HEK293 (cell line): ENCODE data around the gene CMBL.
A peak's percentile ranks its signal among the peaks of the same experiment; 100 is the strongest.

ENCODE experiments used
- AEBP2 ChIP-seq: fragments of 450-650 bp; formaldehyde crosslinking; IDR thresholded peaks from 2 replicates; pipeline ENCODE4 v1.5.1; 2016; ENCODE audit warnings: missing biosample characterization, missing genetic modification characterization, borderline replicate concordance
- ATF2 ChIP-seq: fragments of 450-650 bp; formaldehyde crosslinking; IDR thresholded peaks from 2 replicates; pipeline ENCODE4 v1.5.1; 2016; ENCODE audit warnings: missing biosample characterization, missing genetic modification characterization, low read depth
- BCL11A ChIP-seq: fragments of 450-650 bp; formaldehyde crosslinking; IDR thresholded peaks from 2 replicates; pipeline ENCODE4 v1.5.1; 2016; ENCODE audit warnings: low read depth, missing biosample characterization, missing genetic modification characterization
- BCL11B ChIP-seq: fragments of 450-650 bp; formaldehyde crosslinking; IDR thresholded peaks from 2 replicates; pipeline ENCODE4 v1.5.1; 2016; ENCODE audit warnings: low read depth, missing biosample characterization, missing genetic modification characterization
- ELK4 ChIP-seq: IDR thresholded peaks from 2 replicates; pipeline ENCODE4 v1.6.1; 2011; ENCODE audit warnings: mild to moderate bottlenecking, low read depth, low read length, borderline replicate concordance
- FEZF1 ChIP-seq: fragments of 450-650 bp; formaldehyde crosslinking; IDR thresholded peaks from 2 replicates; pipeline ENCODE4 v1.5.1; 2016; ENCODE audit warnings: missing biosample characterization, missing genetic modification characterization
- INSM2 ChIP-seq: fragments of 450-650 bp; formaldehyde crosslinking; IDR thresholded peaks from 2 replicates; pipeline ENCODE4 v1.5.1; 2016; ENCODE audit warnings: missing biosample characterization, missing genetic modification characterization
- RBAK ChIP-seq: fragments of 450-650 bp; formaldehyde crosslinking; IDR thresholded peaks from 2 replicates; pipeline ENCODE4 v1.5.1; 2016; ENCODE audit warnings: missing biosample characterization, missing genetic modification characterization
- REPIN1 ChIP-seq: fragments of 450-650 bp; formaldehyde crosslinking; IDR thresholded peaks from 2 replicates; pipeline ENCODE4 v1.5.1; 2017; ENCODE audit warnings: missing biosample characterization, missing genetic modification characterization, low read depth
- REST ChIP-seq: fragments of 450-650 bp; formaldehyde crosslinking; IDR thresholded peaks from 2 replicates; pipeline ENCODE4 v1.5.1; 2016; ENCODE audit warnings: missing biosample characterization, missing genetic modification characterization
- SCRT1 ChIP-seq: fragments of 450-650 bp; formaldehyde crosslinking; IDR thresholded peaks from 2 replicates; pipeline ENCODE4 v1.5.1; 2016; ENCODE audit warnings: missing biosample characterization, missing genetic modification characterization, borderline replicate concordance
- SETDB1 ChIP-seq: IDR thresholded peaks from one replicate; pipeline ENCODE4 v1.6.1; 2017; ENCODE audit warnings: mild to moderate bottlenecking, low read length, moderate library complexity, mixed read lengths; ENCODE audit not compliant: insufficient read length
- WT1 ChIP-seq: fragments of 450-650 bp; formaldehyde crosslinking; IDR thresholded peaks from 2 replicates; pipeline ENCODE4 v1.5.1; 2016; ENCODE audit warnings: missing biosample characterization, missing genetic modification characterization
- YY1 ChIP-seq: fragments of 450-650 bp; formaldehyde crosslinking; IDR thresholded peaks from 2 replicates; pipeline ENCODE4 v1.5.1; 2018; ENCODE audit warnings: missing biosample characterization, missing genetic modification characterization
- ZBTB17 ChIP-seq: fragments of 450-650 bp; formaldehyde crosslinking; IDR thresholded peaks from 2 replicates; pipeline ENCODE4 v1.5.1; 2016; ENCODE audit warnings: missing biosample characterization, missing genetic modification characterization
- ZBTB48 ChIP-seq: fragments of 450-650 bp; formaldehyde crosslinking; IDR thresholded peaks from 2 replicates; pipeline ENCODE4 v1.5.1; 2016; ENCODE audit warnings: missing biosample characterization, missing genetic modification characterization
- ZNF10 ChIP-seq: fragments of 450-650 bp; formaldehyde crosslinking; IDR thresholded peaks from 2 replicates; pipeline ENCODE4 v1.5.1; 2017; ENCODE audit warnings: missing biosample characterization, missing genetic modification characterization
- ZNF112 ChIP-seq: fragments of 450-650 bp; formaldehyde crosslinking; IDR thresholded peaks from 2 replicates; pipeline ENCODE4 v1.5.0; 2017; ENCODE audit warnings: missing biosample characterization, missing genetic modification characterization
- ZNF169 ChIP-seq: fragments of 450-650 bp; formaldehyde crosslinking; IDR thresholded peaks from 2 replicates; pipeline ENCODE4 v1.5.1; 2016; ENCODE audit warnings: missing biosample characterization, missing genetic modification characterization
- ZNF175 ChIP-seq: fragments of 450-650 bp; formaldehyde crosslinking; IDR thresholded peaks from 2 replicates; pipeline ENCODE4 v1.5.1; 2016; ENCODE audit warnings: missing biosample characterization, missing genetic modification characterization
- ZNF211 ChIP-seq: fragments of 450-650 bp; formaldehyde crosslinking; IDR thresholded peaks from 2 replicates; pipeline ENCODE4 v1.5.1; 2016; ENCODE audit warnings: low read depth, missing biosample characterization, missing genetic modification characterization
- ZNF239 ChIP-seq: fragments of 450-650 bp; formaldehyde crosslinking; IDR thresholded peaks from 2 replicates; pipeline ENCODE4 v1.5.1; 2016; ENCODE audit warnings: missing biosample characterization, missing genetic modification characterization
- ZNF292 ChIP-seq: fragments of 450-650 bp; formaldehyde crosslinking; IDR thresholded peaks from 2 replicates; pipeline ENCODE4 v1.5.1; 2016; ENCODE audit warnings: low read depth, missing biosample characterization, missing genetic modification characterization, borderline replicate concordance
- ZNF473 ChIP-seq: fragments of 450-650 bp; formaldehyde crosslinking; IDR thresholded peaks from 2 replicates; pipeline ENCODE4 v1.5.1; 2017; ENCODE audit warnings: missing biosample characterization, missing genetic modification characterization
- ZNF48 ChIP-seq: fragments of 450-650 bp; formaldehyde crosslinking; IDR thresholded peaks from 2 replicates; pipeline ENCODE4 v1.5.1; 2016; ENCODE audit warnings: missing biosample characterization, missing genetic modification characterization
- ZNF549 ChIP-seq: fragments of 450-650 bp; IDR thresholded peaks from 2 replicates; pipeline ENCODE4 v1.5.1; 2018; ENCODE audit warnings: missing biosample characterization, missing genetic modification characterization, mild to moderate bottlenecking, inconsistent platforms, moderate library complexity
- ZNF555 ChIP-seq: fragments of 450-650 bp; formaldehyde crosslinking; conservative IDR thresholded peaks from 2 replicates; pipeline ENCODE4 v1.5.1; 2017; ENCODE audit warnings: missing biosample characterization, mild to moderate bottlenecking, missing genetic modification characterization, inconsistent platforms
- ZNF561 ChIP-seq: fragments of 450-650 bp; IDR thresholded peaks from 2 replicates; pipeline ENCODE4 v1.5.1; 2018; ENCODE audit warnings: missing biosample characterization, missing genetic modification characterization, borderline replicate concordance
- ZNF571 ChIP-seq: fragments of 450-650 bp; formaldehyde crosslinking; IDR thresholded peaks from 2 replicates; pipeline ENCODE4 v1.5.0; 2017; ENCODE audit warnings: missing biosample characterization, missing genetic modification characterization
- ZNF600 ChIP-seq: fragments of 450-650 bp; formaldehyde crosslinking; IDR thresholded peaks from 2 replicates; pipeline ENCODE4 v1.5.1; 2016; ENCODE audit warnings: missing biosample characterization, missing genetic modification characterization
- ZNF654 ChIP-seq: fragments of 450-650 bp; formaldehyde crosslinking; IDR thresholded peaks from 2 replicates; pipeline ENCODE4 v1.5.1; 2016; ENCODE audit warnings: low read depth, missing biosample characterization, missing genetic modification characterization

The CMBL gene

GRCh38 chr5:10353241-10354047 lies 45.7 kb upstream of the CMBL start, which contains the start of gene MARCHF6 (continued):
- TF ChIP-seq ZNF48 (tag by site-specific recombination) (no peak), YY1 (peak; percentile 81), ZNF561 (tag by site-specific recombination) (peak; percentile 79; the same call in 1 of the 2 replicates), REPIN1 (peak; percentile 17; the same call in 1 of the 2 replicates), ATF2 (tag by site-specific recombination) (peak; percentile 31; the same call in 1 of the 2 replicates), ZNF211 (tag by site-specific recombination) (no peak), AEBP2 (tag by site-specific recombination) (no peak), ZNF10 (tag by site-specific recombination) (peak; percentile 100), SCRT1 (tag by site-specific recombination) (no peak), WT1 (tag by site-specific recombination) (peak; percentile 46; the same call in 1 of the 2 replicates), ZNF600 (peak; percentile 82), BCL11B (tag by site-specific recombination) (no peak), ZNF549 (tag by site-specific recombination) (no peak), ZNF571 (no peak), SETDB1 (no peak), ZNF473 (no peak), ZNF239 (no peak), ZNF112 (tag by site-specific recombination) (no peak), RBAK (no peak), ZBTB48 (tag by site-specific recombination) (no peak; the same call in 1 of the 2 replicates), REST (no peak; the same call in 1 of the 2 replicates), ELK4 (no peak; the same call in 1 of the 2 replicates), ZNF169 (tag by site-specific recombination) (no peak), ZBTB17 (tag by site-specific recombination) (peak; percentile 75), ZNF555 (tag by site-specific recombination) (no peak), INSM2 (tag by site-specific recombination) (peak; percentile 5; the same call in 1 of the 2 replicates), ZNF175 (tag by site-specific recombination) (no peak), BCL11A (tag by site-specific recombination) (no peak), ZNF654 (tag by site-specific recombination) (no peak), ZNF292 (tag by site-specific recombination) (no peak), FEZF1 (tag by site-specific recombination) (peak; percentile 17; the same call in 1 of the 2 replicates)
